Measurements from ENCODE around the gene FOXN3. TPM values are rescaled to one million over a fixed set of nuclear protein-coding genes. Genes with fewer than 3 reads are reported as not detected.

FOXN3 gene
- total RNA-seq, 1 experiment from 2014 or later, result 8.8 TPM

DNA sequence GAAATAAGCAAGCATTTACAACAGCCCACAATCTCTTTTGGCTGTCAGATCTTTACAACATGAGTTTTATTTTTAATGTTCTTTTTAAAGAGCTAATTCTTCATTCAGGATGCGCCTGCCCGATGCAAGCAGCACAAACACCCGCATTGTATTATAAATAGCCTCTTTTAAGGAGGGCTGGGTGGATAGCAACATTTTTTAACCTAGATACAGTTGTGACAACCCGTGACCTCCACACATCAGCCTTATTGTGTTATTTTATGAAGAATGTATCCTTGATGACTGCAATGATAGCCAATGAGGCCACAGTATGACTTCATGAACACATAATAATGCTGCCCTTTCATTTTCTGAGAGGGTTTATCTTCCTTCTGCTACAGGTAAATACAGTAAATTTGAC, 173.7 kb downstream of the FOXN3 start:
- CTCF ChIA-PET, result no interaction called here
- BruUV-seq (replicated peaks), result no TSS peak
- no peaks in the 10 kb centered on the region for H3K36me3 ChIP-seq (ENCODE audit: control insufficient read depth, insufficient read depth, low read length)
- H3K27me3 ChIP-seq (ENCODE audit: control insufficient read depth, insufficient read depth, low read length), result no peaks in the 10 kb centered on the region
- ATAC-seq (no peak), DNase-seq (ENCODE audit: low read depth, low spot score) (no peak)
- H3K27ac ChIP-seq (ENCODE audit: low read length), result no peak overlapping the region
- intact Hi-C loops (cut with micrococcal nuclease; ENCODE audit: unreplicated experiment), result no loop called here
- no peaks in the 10 kb centered on the region for H3K9me3 ChIP-seq (ENCODE audit: control insufficient read depth, insufficient read depth, low read depth, low read length)
- TF ChIP-seq, protein P1, sequence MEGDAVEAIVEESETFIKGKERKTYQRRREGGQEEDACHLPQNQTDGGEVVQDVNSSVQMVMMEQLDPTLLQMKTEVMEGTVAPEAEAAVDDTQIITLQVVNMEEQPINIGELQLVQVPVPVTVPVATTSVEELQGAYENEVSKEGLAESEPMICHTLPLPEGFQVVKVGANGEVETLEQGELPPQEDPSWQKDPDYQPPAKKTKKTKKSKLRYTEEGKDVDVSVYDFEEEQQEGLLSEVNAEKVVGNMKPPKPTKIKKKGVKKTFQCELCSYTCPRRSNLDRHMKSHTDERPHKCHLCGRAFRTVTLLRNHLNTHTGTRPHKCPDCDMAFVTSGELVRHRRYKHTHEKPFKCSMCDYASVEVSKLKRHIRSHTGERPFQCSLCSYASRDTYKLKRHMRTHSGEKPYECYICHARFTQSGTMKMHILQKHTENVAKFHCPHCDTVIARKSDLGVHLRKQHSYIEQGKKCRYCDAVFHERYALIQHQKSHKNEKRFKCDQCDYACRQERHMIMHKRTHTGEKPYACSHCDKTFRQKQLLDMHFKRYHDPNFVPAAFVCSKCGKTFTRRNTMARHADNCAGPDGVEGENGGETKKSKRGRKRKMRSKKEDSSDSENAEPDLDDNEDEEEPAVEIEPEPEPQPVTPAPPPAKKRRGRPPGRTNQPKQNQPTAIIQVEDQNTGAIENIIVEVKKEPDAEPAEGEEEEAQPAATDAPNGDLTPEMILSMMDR (IDR thresholded peaks at IDR 0.05), result no peak
- TF ChIP-seq POLR2AphosphoS5 (IDR thresholded peaks at IDR 0.05; ENCODE audit: low read depth, low read length), result no peak
- no peak for TF ChIP-seq TCF7L2 (IDR thresholded peaks at IDR 0.05; ENCODE audit: low read depth, low read length)
- TF ChIP-seq SIN3A (IDR thresholded peaks at IDR 0.05; ENCODE audit: borderline replicate concordance, insufficient read depth, low read depth, low read length), result no peak
- TF ChIP-seq, protein P2, sequence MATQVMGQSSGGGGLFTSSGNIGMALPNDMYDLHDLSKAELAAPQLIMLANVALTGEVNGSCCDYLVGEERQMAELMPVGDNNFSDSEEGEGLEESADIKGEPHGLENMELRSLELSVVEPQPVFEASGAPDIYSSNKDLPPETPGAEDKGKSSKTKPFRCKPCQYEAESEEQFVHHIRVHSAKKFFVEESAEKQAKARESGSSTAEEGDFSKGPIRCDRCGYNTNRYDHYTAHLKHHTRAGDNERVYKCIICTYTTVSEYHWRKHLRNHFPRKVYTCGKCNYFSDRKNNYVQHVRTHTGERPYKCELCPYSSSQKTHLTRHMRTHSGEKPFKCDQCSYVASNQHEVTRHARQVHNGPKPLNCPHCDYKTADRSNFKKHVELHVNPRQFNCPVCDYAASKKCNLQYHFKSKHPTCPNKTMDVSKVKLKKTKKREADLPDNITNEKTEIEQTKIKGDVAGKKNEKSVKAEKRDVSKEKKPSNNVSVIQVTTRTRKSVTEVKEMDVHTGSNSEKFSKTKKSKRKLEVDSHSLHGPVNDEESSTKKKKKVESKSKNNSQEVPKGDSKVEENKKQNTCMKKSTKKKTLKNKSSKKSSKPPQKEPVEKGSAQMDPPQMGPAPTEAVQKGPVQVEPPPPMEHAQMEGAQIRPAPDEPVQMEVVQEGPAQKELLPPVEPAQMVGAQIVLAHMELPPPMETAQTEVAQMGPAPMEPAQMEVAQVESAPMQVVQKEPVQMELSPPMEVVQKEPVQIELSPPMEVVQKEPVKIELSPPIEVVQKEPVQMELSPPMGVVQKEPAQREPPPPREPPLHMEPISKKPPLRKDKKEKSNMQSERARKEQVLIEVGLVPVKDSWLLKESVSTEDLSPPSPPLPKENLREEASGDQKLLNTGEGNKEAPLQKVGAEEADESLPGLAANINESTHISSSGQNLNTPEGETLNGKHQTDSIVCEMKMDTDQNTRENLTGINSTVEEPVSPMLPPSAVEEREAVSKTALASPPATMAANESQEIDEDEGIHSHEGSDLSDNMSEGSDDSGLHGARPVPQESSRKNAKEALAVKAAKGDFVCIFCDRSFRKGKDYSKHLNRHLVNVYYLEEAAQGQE (IDR thresholded peaks at IDR 0.05; ENCODE audit: insufficient read depth in 1 of 2, low read depth in 2 of 2, low read length in 1 of 2), result no peak
- POLR2A ChIA-PET, result no interaction called here
- H3K4me1 ChIP-seq (ENCODE audit: control insufficient read depth, insufficient read depth, low read length), result no peaks in the 10 kb centered on the region
- H3K4me3 ChIP-seq (ENCODE audit: low read depth in 2 of 2, low read length in 2 of 2), result no peak overlapping the region
- in situ Hi-C loops (cut with HindIII; ENCODE audit: low pct_unique_long_range_greater_than_20kb, low sequenced_read_pairs), result no loop called here

DNA sequence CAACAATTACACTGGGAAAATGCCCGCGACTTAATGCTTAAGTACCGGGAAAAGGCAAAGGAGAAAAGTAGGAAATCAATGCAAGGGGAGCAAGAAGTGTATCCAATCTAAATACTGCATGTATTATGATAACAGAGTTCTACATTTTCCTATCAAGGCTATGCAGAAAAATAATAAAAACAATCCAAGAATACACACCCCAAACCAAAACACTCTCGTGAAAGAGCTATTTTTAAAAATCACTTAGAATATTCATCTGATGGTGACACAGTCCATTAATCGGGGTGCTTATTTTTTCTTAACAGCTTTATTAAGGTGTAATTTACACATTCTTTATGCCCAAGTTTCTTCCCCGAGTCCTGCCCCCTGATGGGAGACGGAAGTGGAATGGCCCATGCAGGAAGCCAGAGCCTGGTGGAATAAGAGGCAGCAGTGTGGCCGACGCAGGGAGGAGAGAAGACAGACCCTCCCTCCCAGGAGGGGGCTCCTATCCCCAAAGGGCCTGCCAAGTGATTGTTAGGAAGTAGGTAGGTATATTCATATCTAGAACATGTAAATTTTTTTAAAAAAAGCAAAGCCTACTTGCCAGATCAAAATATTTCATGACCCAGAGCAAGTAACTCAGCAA, 174.3 kb downstream of the FOXN3 start:
- ChIA-PET CTCF (no interaction called here), POLR2A (no interaction called here)
- in situ Hi-C loops (cut with HindIII; ENCODE audit: low pct_unique_long_range_greater_than_20kb, low sequenced_read_pairs) (no loop called here), intact Hi-C loops (cut with micrococcal nuclease; ENCODE audit: unreplicated experiment) (no loop called here)
- ATAC-seq, result no peak
- TF ChIP-seq POLR2AphosphoS5 (IDR thresholded peaks at IDR 0.05; ENCODE audit: low read depth, low read length), result no peak
- TF ChIP-seq, protein P2 (IDR thresholded peaks at IDR 0.05; ENCODE audit: insufficient read depth in 1 of 2, low read depth in 2 of 2, low read length in 1 of 2), result no peak
- no peak for TF ChIP-seq TCF7L2 (IDR thresholded peaks at IDR 0.05; ENCODE audit: low read depth, low read length)
- TF ChIP-seq, protein P1 (IDR thresholded peaks at IDR 0.05), result no peak
- no peak for TF ChIP-seq SIN3A (IDR thresholded peaks at IDR 0.05; ENCODE audit: borderline replicate concordance, insufficient read depth, low read depth, low read length)
- H3K36me3 ChIP-seq (ENCODE audit: control insufficient read depth, insufficient read depth, low read length), result no peaks in the 10 kb centered on the region
- no peaks in the 10 kb centered on the region for H3K4me1 ChIP-seq (ENCODE audit: control insufficient read depth, insufficient read depth, low read length)
- no peak overlapping the region for H3K27ac ChIP-seq (ENCODE audit: low read length)
- H3K27me3 ChIP-seq (ENCODE audit: control insufficient read depth, insufficient read depth, low read length), result no peaks in the 10 kb centered on the region
- no TSS peak for BruUV-seq (replicated peaks)
- H3K4me3 ChIP-seq (ENCODE audit: low read depth in 2 of 2, low read length in 2 of 2), result no peak overlapping the region
- no peaks in the 10 kb centered on the region for H3K9me3 ChIP-seq (ENCODE audit: control insufficient read depth, insufficient read depth, low read depth, low read length)
- no peak for DNase-seq (ENCODE audit: low read depth, low spot score)
